Trophoblast cell (in vitro differentiated cells and primary cell): ENCODE results near the gene FBXO47.

Experiments
- DNase-seq, 2 donors: peaks; one replicate each; pipeline ENCODE4 v3.0.0-alpha.2; 2016
- H2AFZ ChIP-seq: 2 replicates; pipeline ENCODE4 v1.6.1; 2013; ENCODE audit warnings: low read length, moderate library complexity, mild to moderate bottlenecking; ENCODE audit not compliant: insufficient read depth, poor library complexity
- H2AK5ac ChIP-seq: 2 replicates; pipeline ENCODE4 v1.6.1; 2013; ENCODE audit warnings: mild to moderate bottlenecking, low read length
- H2BK120ac ChIP-seq: 2 replicates; pipeline ENCODE4 v1.6.1; 2013; ENCODE audit warnings: low read length, mild to moderate bottlenecking, moderate library complexity; ENCODE audit not compliant: insufficient read depth, poor library complexity
- H2BK12ac ChIP-seq: 2 replicates; pipeline ENCODE4 v1.6.1; 2013; ENCODE audit warnings: mild to moderate bottlenecking, low read length, moderate library complexity
- H2BK5ac ChIP-seq: 2 replicates; pipeline ENCODE4 v1.6.1; 2013; ENCODE audit warnings: low read length, low read depth, moderate library complexity, mild to moderate bottlenecking; ENCODE audit not compliant: poor library complexity
- H3K14ac ChIP-seq: 2 replicates; pipeline ENCODE4 v1.6.1; 2013; ENCODE audit warnings: mild to moderate bottlenecking, low read length
- H3K18ac ChIP-seq: 2 replicates; pipeline ENCODE4 v1.6.1; 2013; ENCODE audit warnings: mild to moderate bottlenecking, low read length
- H3K23ac ChIP-seq: 2 replicates; pipeline ENCODE4 v1.6.1; 2013; ENCODE audit warnings: low read length
- H3K27ac ChIP-seq: 2 replicates; pipeline ENCODE4 v1.5.1; 2013; ENCODE audit warnings: low read depth, mild to moderate bottlenecking, inconsistent platforms, low read length, moderate library complexity
- H3K27me3 ChIP-seq: 2 replicates; pipeline ENCODE4 v1.6.1; 2013; ENCODE audit warnings: inconsistent platforms, mild to moderate bottlenecking, low read length, moderate library complexity; ENCODE audit not compliant: insufficient read depth
- H3K36me3 ChIP-seq, 2 experiments: 1 replicate in 1 of 2; 2 replicates in 1 of 2; pipeline ENCODE4 v1.6.1; 2013; ENCODE audit warnings: low read length in 2 of 2, mild to moderate bottlenecking in 2 of 2, moderate library complexity in 1 of 2; ENCODE audit not compliant: insufficient read depth in 2 of 2, control insufficient read depth in 1 of 2
- H3K4ac ChIP-seq: 2 replicates; pipeline ENCODE4 v1.6.1; 2013; ENCODE audit warnings: low read depth, mild to moderate bottlenecking, low read length, moderate library complexity
- H3K4me1 ChIP-seq, 2 experiments: 1 replicate in 1 of 2; 2 replicates in 1 of 2; pipeline ENCODE4 v1.6.1; 2013; ENCODE audit warnings: low read length in 2 of 2, mild to moderate bottlenecking in 2 of 2, moderate library complexity in 1 of 2; ENCODE audit not compliant: insufficient read depth in 2 of 2, control insufficient read depth in 1 of 2
- H3K4me2 ChIP-seq: 2 replicates; pipeline ENCODE4 v1.6.1; 2013; ENCODE audit warnings: inconsistent platforms, mild to moderate bottlenecking, low read length, moderate library complexity
- H3K4me3 ChIP-seq: 2 replicates; pipeline ENCODE4 v1.5.1; 2013; ENCODE audit warnings: mild to moderate bottlenecking, low read depth, low read length, inconsistent platforms
- H3K79me1 ChIP-seq: one replicate; pipeline ENCODE4 v1.6.1; 2013; ENCODE audit warnings: low read length
- H3K79me2 ChIP-seq: 2 replicates; pipeline ENCODE4 v1.6.1; 2013; ENCODE audit warnings: low read length, mild to moderate bottlenecking; ENCODE audit not compliant: control insufficient read depth, insufficient read depth, poor library complexity
- H3K9ac ChIP-seq: 2 replicates; pipeline ENCODE4 v1.6.1; 2013; ENCODE audit warnings: mild to moderate bottlenecking, low read length
- H3K9me3 ChIP-seq: 2 replicates; pipeline ENCODE4 v1.6.1; 2013; ENCODE audit warnings: low read depth, mild to moderate bottlenecking, control low read depth, inconsistent platforms, low read length; ENCODE audit not compliant: insufficient read depth
- H4K12ac ChIP-seq: 2 replicates; pipeline ENCODE4 v1.6.1; 2013; ENCODE audit warnings: low read depth, mild to moderate bottlenecking, low read length, moderate library complexity
- H4K8ac ChIP-seq: 2 replicates; pipeline ENCODE4 v1.6.1; 2013; ENCODE audit warnings: low read depth, mild to moderate bottlenecking, low read length, moderate library complexity
- H4K91ac ChIP-seq: one replicate; pipeline ENCODE4 v1.6.1; 2013; ENCODE audit warnings: low read depth, mild to moderate bottlenecking, low read length, moderate library complexity
- WGBS: extraction: QIAGEN DNeasy Blood & Tissue Kit; methylation state at CpG from one replicate; pipeline ENCODE4 v1.1.7; 2013; ENCODE audit warnings: missing lambda C conversion rate; ENCODE audit not compliant: insufficient read length, insufficient coverage; ENCODE audit errors: extremely low coverage; 5-methylcytosine and 5-hydroxymethylcytosine counted together

FBXO47 gene

DNA sequence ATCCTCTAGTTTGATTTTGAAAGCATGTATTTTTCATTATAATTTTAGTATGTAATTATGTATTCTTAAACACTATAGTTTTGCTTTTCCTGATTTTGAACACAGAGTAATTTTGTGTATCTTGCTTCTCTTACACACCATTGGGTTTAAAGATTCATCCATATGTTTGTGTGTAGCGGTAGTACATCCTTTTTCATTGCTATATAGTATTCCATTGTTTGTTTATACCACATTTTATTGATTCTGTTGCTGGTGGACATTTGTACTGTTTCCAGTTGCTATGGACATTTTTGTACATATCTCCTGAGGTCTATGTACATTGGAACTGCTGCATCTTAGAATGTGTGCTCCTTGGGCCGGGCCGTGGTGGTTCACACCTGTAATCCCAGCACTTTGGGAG is 62.3 kb downstream of the FBXO47 start:
- no peak overlapping the region for H4K91ac ChIP-seq
- peaks cover 35 to 36% of the 10 kb centered on the region in 2 experiments for H3K36me3 ChIP-seq
- no peak overlapping the region for H3K4ac ChIP-seq
- no peak overlapping the region for H3K14ac ChIP-seq
- H3K9ac ChIP-seq, result no peak overlapping the region
- H3K27ac ChIP-seq, result no peak overlapping the region
- H3K9me3 ChIP-seq, result no peaks in the 10 kb centered on the region
- H2BK120ac ChIP-seq, result no peak overlapping the region
- H3K79me1 ChIP-seq, result peaks cover 5% of the 10 kb centered on the region
- no peak overlapping the region for H2AFZ ChIP-seq
- peaks cover 20 to 27% of the 10 kb centered on the region in 2 experiments for H3K4me1 ChIP-seq
- no peaks in the 10 kb centered on the region for H3K79me2 ChIP-seq
- no peak overlapping the region for H4K8ac ChIP-seq
- H3K27me3 ChIP-seq, result no peaks in the 10 kb centered on the region
- H3K4me3 ChIP-seq, result no peak overlapping the region
- H3K4me2 ChIP-seq, result no peak overlapping the region
- DNase-seq, result no peak
- H3K18ac ChIP-seq, result no peak overlapping the region
- no peak overlapping the region for H2BK12ac ChIP-seq
- H3K23ac ChIP-seq, result no peak overlapping the region
- no peak overlapping the region for H4K12ac ChIP-seq
- WGBS, result no CpG with 5 or more reads among the region's 3 CpGs
- H2AK5ac ChIP-seq, result no peak overlapping the region
- H2BK5ac ChIP-seq, result no peak overlapping the region

DNA sequence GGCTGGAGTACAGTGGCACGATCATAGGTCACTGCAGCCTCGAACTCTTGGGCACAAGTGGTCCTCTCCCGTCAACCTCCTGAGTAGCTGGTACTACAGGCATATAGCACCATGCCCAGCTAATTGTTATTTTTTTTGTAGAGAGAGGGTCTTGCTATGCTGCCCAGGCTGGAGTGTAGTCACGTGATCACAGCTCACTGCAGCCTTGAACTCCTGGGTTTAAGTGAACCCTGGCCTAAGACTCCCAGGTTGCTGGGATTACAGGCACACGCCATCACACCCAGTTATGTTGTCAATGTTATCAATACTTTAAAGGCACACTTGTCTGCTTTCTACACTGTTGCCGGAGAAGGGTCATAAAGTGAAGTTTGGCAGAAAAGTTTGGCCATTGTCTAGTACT is 63.8 kb downstream of the FBXO47 start:
- H3K4ac ChIP-seq, result no peak overlapping the region
- peaks cover 36 to 44% of the 10 kb centered on the region in 2 experiments for H3K36me3 ChIP-seq
- no peak overlapping the region for H3K18ac ChIP-seq
- no peak overlapping the region for H2BK12ac ChIP-seq
- no peaks in the 10 kb centered on the region for H3K27me3 ChIP-seq
- H3K9me3 ChIP-seq, result no peaks in the 10 kb centered on the region
- H3K4me1 ChIP-seq, result peaks cover 19 to 24% of the 10 kb centered on the region in 2 experiments
- no peak overlapping the region for H3K27ac ChIP-seq
- no peak overlapping the region for H3K4me2 ChIP-seq
- H2BK5ac ChIP-seq, result no peak overlapping the region
- H3K79me1 ChIP-seq, result peaks cover 2% of the 10 kb centered on the region
- H4K12ac ChIP-seq, result no peak overlapping the region
- H3K9ac ChIP-seq, result no peak overlapping the region
- H3K4me3 ChIP-seq, result no peak overlapping the region
- H4K91ac ChIP-seq, result no peak overlapping the region
- no peak overlapping the region for H2AFZ ChIP-seq
- no peak overlapping the region for H2AK5ac ChIP-seq
- no peak overlapping the region for H2BK120ac ChIP-seq
- H3K79me2 ChIP-seq, result no peaks in the 10 kb centered on the region
- no CpG with 5 or more reads among the region's 6 CpGs for WGBS
- H3K14ac ChIP-seq, result no peak overlapping the region
- DNase-seq, result no peak
- H4K8ac ChIP-seq, result no peak overlapping the region
- no peak overlapping the region for H3K23ac ChIP-seq

DNA sequence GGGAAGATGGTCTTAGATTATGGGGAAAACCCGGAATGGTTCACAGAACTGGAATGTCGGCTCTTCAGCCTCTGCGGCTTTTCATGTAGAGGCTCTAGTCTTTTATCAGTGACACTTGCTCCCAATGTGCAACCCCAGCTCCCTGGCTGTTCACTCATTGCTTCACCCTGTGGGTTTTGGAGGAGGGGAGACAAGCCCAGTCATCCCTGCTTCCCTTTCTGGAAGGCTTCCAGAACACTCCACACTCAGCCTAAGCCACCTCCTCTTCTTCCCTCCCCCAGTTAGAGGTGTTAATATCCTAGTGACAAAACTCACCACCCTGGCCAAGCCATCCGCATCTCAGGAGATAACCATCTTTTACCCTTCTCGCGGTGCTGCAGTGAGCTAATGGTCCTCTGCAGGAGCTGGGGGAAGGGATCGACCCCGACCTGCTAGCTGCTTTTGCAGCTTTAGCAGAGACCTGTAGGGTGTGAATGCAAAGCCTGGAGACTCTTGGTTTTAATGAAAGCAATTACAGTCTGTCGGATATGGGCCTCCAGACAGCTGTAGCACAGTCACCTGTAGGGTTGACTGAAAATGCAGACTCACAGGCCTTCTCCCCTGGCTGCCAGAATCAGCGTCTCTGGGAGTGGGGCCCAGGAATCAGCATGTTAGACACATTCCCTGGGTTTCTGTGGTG is 66.1 kb downstream of the FBXO47 start:
- Histone ChIP-seq H2BK120ac (no peak overlapping the region), H3K27me3 (no peaks in the 10 kb centered on the region), H3K36me3 (peaks cover 48% of the 10 kb centered on the region in 2 experiments), H4K91ac (no peak overlapping the region), H3K9me3 (no peaks in the 10 kb centered on the region), H3K14ac (no peak overlapping the region), H4K12ac (no peak overlapping the region), H3K27ac (peak overlapping the region; percentile 32), H2AFZ (no peak overlapping the region), H3K18ac (no peak overlapping the region), H3K4me3 (no peak overlapping the region), H4K8ac (no peak overlapping the region), H2BK12ac (no peak overlapping the region), H3K4ac (no peak overlapping the region), H2BK5ac (no peak overlapping the region), H3K23ac (no peak overlapping the region), H3K9ac (no peak overlapping the region), H3K79me1 (no peaks in the 10 kb centered on the region), H3K4me2 (peak overlapping the region; percentile 33), H3K79me2 (no peaks in the 10 kb centered on the region), H2AK5ac (no peak overlapping the region), H3K4me1 (peaks cover 10 to 16% of the 10 kb centered on the region in 2 experiments)
- peak; percentile 62 to 68 for DNase-seq
- whole genome bisulfite sequencing, result no CpG with 5 or more reads among the region's 10 CpGs

DNA sequence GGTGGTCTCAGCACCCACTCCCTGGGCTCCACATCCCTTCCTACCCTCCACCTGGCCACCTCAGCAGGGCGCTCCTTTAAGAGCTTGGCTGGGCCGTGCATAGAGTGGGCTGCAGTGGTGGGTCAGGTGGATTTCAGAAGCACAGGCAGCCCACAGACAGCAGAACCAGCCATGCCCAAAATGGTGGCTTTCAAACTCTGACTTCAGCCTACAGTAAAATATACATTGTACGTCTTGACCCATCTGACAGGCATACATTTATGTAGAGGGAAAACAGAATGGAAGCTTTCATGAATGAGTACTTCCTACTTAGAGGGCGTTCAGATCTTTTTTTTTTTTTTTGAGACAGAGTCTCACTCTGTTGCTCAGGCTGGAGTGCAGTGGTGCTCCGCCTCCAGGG is 67.8 kb downstream of the FBXO47 start:
- no peak overlapping the region for H2BK5ac ChIP-seq
- no peak overlapping the region for H2AFZ ChIP-seq
- H3K4me2 ChIP-seq, result no peak overlapping the region
- H3K4me3 ChIP-seq, result no peak overlapping the region
- H3K27me3 ChIP-seq, result no peaks in the 10 kb centered on the region
- H3K18ac ChIP-seq, result no peak overlapping the region
- H3K4me1 ChIP-seq, result peaks cover 10 to 16% of the 10 kb centered on the region in 2 experiments
- no peak overlapping the region for H3K23ac ChIP-seq
- H3K9ac ChIP-seq, result no peak overlapping the region
- no peak overlapping the region for H2AK5ac ChIP-seq
- no peak overlapping the region for H4K91ac ChIP-seq
- H2BK120ac ChIP-seq, result no peak overlapping the region
- no peak for DNase-seq
- H3K27ac ChIP-seq, result no peak overlapping the region
- WGBS, result no CpG with 5 or more reads among the region's 5 CpGs
- H4K12ac ChIP-seq, result no peak overlapping the region
- no peaks in the 10 kb centered on the region for H3K79me2 ChIP-seq
- no peak overlapping the region for H3K14ac ChIP-seq
- H3K79me1 ChIP-seq, result no peaks in the 10 kb centered on the region
- H3K4ac ChIP-seq, result no peak overlapping the region
- no peak overlapping the region for H2BK12ac ChIP-seq
- H3K36me3 ChIP-seq, result peaks cover 50 to 59% of the 10 kb centered on the region in 2 experiments
- no peaks in the 10 kb centered on the region for H3K9me3 ChIP-seq
- H4K8ac ChIP-seq, result no peak overlapping the region
